ENCODE measurements around the gene ESRRB.

ESRRB gene

DNA sequence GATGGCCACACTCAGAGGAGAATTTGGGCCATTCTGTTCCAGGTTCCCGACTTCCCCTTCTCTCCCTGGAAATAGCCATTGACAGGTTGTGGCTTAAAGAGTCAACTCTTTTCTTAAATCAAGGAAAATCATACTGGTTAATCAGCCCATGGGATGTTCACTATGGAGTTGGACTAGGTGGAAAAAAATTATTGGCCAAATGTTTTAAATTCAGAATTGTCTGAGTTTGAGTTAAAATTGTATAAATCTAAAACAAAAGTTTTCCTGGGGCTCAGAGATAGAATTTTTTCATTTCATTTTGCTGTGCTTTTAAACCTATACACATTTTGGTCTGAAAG lies 6.5 kb downstream of the ESRRB start:
- H3K27ac ChIP-seq (ENCODE audit: extremely low read depth, low read depth, low read length) = no peak overlapping the region
- TF ChIP-seq ZNF266 (tag by site-specific recombination; IDR thresholded peaks at IDR 0.05; ENCODE audit: low read depth) (no peak), KLF1 (tag by site-specific recombination; IDR thresholded peaks at IDR 0.05) (no peak), HOXA7 (CRISPR knock-in tag; IDR thresholded peaks at IDR 0.05; ENCODE audit: borderline replicate concordance) (no peak), SCRT1 (tag by site-specific recombination; IDR thresholded peaks at IDR 0.05; ENCODE audit: borderline replicate concordance) (no peak), ZNF169 (tag by site-specific recombination; IDR thresholded peaks at IDR 0.05) (no peak), ZNF214 (tag by site-specific recombination; IDR thresholded peaks at IDR 0.05; ENCODE audit: borderline replicate concordance) (no peak), MEIS1 (CRISPR knock-in tag; IDR thresholded peaks at IDR 0.05; ENCODE audit: borderline replicate concordance) (no peak), ZFP69B (tag by site-specific recombination; IDR thresholded peaks at IDR 0.05) (no peak), ZNF19 (tag by site-specific recombination; IDR thresholded peaks at IDR 0.05; ENCODE audit: low read depth) (no peak), OSR2 (tag by site-specific recombination; IDR thresholded peaks at IDR 0.05) (no peak), KLF8 (tag by site-specific recombination; IDR thresholded peaks at IDR 0.05) (no peak), ZNF174 (tag by site-specific recombination; IDR thresholded peaks at IDR 0.05) (no peak)
- TF ChIP-seq, protein P1, sequence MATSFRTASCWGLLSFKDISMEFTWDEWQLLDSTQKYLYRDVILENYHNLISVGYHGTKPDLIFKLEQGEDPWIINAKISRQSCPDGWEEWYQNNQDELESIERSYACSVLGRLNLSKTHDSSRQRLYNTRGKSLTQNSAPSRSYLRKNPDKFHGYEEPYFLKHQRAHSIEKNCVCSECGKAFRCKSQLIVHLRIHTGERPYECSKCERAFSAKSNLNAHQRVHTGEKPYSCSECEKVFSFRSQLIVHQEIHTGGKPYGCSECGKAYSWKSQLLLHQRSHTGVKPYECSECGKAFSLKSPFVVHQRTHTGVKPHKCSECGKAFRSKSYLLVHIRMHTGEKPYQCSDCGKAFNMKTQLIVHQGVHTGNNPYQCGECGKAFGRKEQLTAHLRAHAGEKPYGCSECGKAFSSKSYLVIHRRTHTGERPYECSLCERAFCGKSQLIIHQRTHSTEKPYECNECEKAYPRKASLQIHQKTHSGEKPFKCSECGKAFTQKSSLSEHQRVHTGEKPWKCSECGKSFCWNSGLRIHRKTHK (tag by site-specific recombination; IDR thresholded peaks at IDR 0.05) = no peak
- TF ChIP-seq, protein P2, sequence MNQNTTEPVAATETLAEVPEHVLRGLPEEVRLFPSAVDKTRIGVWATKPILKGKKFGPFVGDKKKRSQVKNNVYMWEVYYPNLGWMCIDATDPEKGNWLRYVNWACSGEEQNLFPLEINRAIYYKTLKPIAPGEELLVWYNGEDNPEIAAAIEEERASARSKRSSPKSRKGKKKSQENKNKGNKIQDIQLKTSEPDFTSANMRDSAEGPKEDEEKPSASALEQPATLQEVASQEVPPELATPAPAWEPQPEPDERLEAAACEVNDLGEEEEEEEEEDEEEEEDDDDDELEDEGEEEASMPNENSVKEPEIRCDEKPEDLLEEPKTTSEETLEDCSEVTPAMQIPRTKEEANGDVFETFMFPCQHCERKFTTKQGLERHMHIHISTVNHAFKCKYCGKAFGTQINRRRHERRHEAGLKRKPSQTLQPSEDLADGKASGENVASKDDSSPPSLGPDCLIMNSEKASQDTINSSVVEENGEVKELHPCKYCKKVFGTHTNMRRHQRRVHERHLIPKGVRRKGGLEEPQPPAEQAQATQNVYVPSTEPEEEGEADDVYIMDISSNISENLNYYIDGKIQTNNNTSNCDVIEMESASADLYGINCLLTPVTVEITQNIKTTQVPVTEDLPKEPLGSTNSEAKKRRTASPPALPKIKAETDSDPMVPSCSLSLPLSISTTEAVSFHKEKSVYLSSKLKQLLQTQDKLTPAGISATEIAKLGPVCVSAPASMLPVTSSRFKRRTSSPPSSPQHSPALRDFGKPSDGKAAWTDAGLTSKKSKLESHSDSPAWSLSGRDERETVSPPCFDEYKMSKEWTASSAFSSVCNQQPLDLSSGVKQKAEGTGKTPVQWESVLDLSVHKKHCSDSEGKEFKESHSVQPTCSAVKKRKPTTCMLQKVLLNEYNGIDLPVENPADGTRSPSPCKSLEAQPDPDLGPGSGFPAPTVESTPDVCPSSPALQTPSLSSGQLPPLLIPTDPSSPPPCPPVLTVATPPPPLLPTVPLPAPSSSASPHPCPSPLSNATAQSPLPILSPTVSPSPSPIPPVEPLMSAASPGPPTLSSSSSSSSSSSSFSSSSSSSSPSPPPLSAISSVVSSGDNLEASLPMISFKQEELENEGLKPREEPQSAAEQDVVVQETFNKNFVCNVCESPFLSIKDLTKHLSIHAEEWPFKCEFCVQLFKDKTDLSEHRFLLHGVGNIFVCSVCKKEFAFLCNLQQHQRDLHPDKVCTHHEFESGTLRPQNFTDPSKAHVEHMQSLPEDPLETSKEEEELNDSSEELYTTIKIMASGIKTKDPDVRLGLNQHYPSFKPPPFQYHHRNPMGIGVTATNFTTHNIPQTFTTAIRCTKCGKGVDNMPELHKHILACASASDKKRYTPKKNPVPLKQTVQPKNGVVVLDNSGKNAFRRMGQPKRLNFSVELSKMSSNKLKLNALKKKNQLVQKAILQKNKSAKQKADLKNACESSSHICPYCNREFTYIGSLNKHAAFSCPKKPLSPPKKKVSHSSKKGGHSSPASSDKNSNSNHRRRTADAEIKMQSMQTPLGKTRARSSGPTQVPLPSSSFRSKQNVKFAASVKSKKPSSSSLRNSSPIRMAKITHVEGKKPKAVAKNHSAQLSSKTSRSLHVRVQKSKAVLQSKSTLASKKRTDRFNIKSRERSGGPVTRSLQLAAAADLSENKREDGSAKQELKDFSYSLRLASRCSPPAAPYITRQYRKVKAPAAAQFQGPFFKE (tag by site-specific recombination; IDR thresholded peaks at IDR 0.05; ENCODE audit: borderline replicate concordance) = no peak
- CTCF ChIA-PET = no interaction called here
- no peaks in the 10 kb centered on the region for H3K36me3 ChIP-seq (ENCODE audit: control insufficient read depth in 2 of 2, insufficient read depth in 1 of 2, low read length in 2 of 2)
- H3K4me1 ChIP-seq (ENCODE audit: control insufficient read depth, insufficient read depth, low read length) = no peaks in the 10 kb centered on the region
- POLR2A ChIA-PET = no interaction called here
- H3K4me3 ChIP-seq (ENCODE audit: low read depth, low read length) = no peak overlapping the region
- no peaks in the 10 kb centered on the region for H3K9me3 ChIP-seq (ENCODE audit: control insufficient read depth, insufficient read depth, low read depth, low read length)

DNA sequence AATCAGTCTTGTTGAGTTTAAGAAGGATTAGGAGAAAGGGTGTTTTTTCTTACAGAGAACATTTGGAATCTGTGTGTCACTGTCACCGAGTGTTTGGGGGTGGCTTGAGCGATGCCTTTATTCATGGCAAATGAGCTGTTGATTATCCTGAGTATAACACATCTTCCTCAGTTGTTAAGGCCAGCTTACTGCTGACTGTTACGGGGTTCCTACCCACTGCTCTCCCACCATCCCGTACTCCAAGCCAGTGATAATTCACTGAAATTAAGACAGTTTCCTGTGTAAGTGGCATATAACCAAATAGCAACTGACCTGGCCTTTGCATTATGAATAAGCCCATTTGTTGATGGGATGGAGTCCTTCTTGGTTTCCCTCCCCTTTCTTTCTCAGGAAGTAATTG lies 9.5 kb downstream of the ESRRB start:
- CTCF ChIA-PET = interaction anchor here (0.6 to 9.1 kb wide), 3 partner anchors 32 to 333 kb away, joined by 3 to 103 read pairs (median 7); no protein-coding TSS in a partner anchor
- POLR2A ChIA-PET = no interaction called here

More for the DNA sequence above, 9.5 kb downstream of the ESRRB start:
- H3K9me3 ChIP-seq (ENCODE audit: control insufficient read depth, insufficient read depth, low read depth, low read length) = no peaks in the 10 kb centered on the region
- no peak for TF ChIP-seq ZNF624 (tag by site-specific recombination; IDR thresholded peaks at IDR 0.05)
- no peak for TF ChIP-seq ZNF707 (tag by site-specific recombination; IDR thresholded peaks at IDR 0.05)
- no peak for TF ChIP-seq KLF10 (tag by site-specific recombination; IDR thresholded peaks at IDR 0.05)
- no peak for TF ChIP-seq ZNF138 (tag by site-specific recombination; IDR thresholded peaks at IDR 0.05; ENCODE audit: borderline replicate concordance)
- TF ChIP-seq ZNF132 (tag by site-specific recombination; IDR thresholded peaks at IDR 0.05; ENCODE audit: borderline replicate concordance) = no peak
- no peak for TF ChIP-seq SP7 (tag by site-specific recombination; IDR thresholded peaks at IDR 0.05)
- no peak for TF ChIP-seq ZNF433 (tag by site-specific recombination; IDR thresholded peaks at IDR 0.05; ENCODE audit: low read depth)
- no peak for TF ChIP-seq ZFP3 (tag by site-specific recombination; IDR thresholded peaks at IDR 0.05; ENCODE audit: low read depth)
- H3K27ac ChIP-seq (ENCODE audit: extremely low read depth, low read depth, low read length) = no peak overlapping the region
- H3K4me1 ChIP-seq (ENCODE audit: control insufficient read depth, insufficient read depth, low read length) = no peaks in the 10 kb centered on the region
- H3K4me3 ChIP-seq (ENCODE audit: low read depth, low read length) = no peak overlapping the region
- no peaks in the 10 kb centered on the region for H3K36me3 ChIP-seq (ENCODE audit: control insufficient read depth in 2 of 2, insufficient read depth in 1 of 2, low read length in 2 of 2)
